ENCODE measurements around the gene ZNF500.
"Not testable (repeated sequence)": the region's sequence is repeated elsewhere in the genome, so short reads cannot be mapped to it uniquely, and the experiment has no call there.

DNA sequence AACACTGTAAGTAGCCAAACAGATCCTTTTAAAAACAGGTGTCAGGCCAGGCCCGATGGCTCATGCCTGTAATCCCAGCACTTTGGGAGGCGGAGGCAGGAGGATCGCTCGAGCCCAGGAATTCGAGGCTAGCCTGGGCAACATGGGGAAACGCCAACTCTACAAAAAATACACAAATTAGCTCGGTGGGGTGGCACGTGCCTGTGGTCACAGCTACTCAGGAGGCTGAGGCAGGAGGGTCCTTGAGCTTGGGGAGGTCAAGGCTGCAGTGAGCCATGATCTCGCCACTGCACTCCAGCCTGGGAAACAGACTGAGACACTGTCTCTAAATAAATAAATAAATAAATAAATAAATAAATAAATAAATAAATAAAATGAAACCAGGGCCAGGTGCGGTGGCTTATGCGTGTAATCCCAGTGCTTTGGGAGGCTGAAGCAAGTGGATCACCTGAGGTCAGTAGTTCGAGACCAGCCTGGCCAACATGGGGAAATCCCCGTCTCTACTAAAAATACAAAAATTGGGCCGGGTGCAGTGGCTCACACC lies 17.6 kb upstream of the ZNF500 start:
- TF ChIP-seq POLR2A (IDR thresholded peaks at IDR 0.05) = not testable (repeated sequence)
- TF ChIP-seq, protein P1, sequence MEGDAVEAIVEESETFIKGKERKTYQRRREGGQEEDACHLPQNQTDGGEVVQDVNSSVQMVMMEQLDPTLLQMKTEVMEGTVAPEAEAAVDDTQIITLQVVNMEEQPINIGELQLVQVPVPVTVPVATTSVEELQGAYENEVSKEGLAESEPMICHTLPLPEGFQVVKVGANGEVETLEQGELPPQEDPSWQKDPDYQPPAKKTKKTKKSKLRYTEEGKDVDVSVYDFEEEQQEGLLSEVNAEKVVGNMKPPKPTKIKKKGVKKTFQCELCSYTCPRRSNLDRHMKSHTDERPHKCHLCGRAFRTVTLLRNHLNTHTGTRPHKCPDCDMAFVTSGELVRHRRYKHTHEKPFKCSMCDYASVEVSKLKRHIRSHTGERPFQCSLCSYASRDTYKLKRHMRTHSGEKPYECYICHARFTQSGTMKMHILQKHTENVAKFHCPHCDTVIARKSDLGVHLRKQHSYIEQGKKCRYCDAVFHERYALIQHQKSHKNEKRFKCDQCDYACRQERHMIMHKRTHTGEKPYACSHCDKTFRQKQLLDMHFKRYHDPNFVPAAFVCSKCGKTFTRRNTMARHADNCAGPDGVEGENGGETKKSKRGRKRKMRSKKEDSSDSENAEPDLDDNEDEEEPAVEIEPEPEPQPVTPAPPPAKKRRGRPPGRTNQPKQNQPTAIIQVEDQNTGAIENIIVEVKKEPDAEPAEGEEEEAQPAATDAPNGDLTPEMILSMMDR (IDR thresholded peaks at IDR 0.05) = not testable (repeated sequence)
